Measurements from ENCODE around the gene ZFHX3. TPM values are rescaled to one million over a fixed set of nuclear protein-coding genes. Genes with fewer than 3 reads are reported as not detected.
A peak's percentile ranks its signal among the peaks of the same experiment; 100 is the strongest.
"Not testable (repeated sequence)": the region's sequence is repeated elsewhere in the genome, so short reads cannot be mapped to it uniquely, and the experiment has no call there.

Gene ZFHX3, protein sequence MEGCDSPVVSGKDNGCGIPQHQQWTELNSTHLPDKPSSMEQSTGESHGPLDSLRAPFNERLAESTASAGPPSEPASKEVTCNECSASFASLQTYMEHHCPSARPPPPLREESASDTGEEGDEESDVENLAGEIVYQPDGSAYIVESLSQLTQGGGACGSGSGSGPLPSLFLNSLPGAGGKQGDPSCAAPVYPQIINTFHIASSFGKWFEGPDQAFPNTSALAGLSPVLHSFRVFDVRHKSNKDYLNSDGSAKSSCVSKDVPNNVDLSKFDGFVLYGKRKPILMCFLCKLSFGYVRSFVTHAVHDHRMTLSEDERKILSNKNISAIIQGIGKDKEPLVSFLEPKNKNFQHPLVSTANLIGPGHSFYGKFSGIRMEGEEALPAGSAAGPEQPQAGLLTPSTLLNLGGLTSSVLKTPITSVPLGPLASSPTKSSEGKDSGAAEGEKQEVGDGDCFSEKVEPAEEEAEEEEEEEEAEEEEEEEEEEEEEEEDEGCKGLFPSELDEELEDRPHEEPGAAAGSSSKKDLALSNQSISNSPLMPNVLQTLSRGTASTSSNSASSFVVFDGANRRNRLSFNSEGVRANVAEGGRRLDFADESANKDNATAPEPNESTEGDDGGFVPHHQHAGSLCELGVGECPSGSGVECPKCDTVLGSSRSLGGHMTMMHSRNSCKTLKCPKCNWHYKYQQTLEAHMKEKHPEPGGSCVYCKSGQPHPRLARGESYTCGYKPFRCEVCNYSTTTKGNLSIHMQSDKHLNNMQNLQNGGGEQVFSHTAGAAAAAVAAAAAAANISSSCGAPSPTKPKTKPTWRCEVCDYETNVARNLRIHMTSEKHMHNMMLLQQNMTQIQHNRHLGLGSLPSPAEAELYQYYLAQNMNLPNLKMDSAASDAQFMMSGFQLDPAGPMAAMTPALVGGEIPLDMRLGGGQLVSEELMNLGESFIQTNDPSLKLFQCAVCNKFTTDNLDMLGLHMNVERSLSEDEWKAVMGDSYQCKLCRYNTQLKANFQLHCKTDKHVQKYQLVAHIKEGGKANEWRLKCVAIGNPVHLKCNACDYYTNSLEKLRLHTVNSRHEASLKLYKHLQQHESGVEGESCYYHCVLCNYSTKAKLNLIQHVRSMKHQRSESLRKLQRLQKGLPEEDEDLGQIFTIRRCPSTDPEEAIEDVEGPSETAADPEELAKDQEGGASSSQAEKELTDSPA (N-terminal part only)
- total RNA-seq: 2.6 TPM

DNA sequence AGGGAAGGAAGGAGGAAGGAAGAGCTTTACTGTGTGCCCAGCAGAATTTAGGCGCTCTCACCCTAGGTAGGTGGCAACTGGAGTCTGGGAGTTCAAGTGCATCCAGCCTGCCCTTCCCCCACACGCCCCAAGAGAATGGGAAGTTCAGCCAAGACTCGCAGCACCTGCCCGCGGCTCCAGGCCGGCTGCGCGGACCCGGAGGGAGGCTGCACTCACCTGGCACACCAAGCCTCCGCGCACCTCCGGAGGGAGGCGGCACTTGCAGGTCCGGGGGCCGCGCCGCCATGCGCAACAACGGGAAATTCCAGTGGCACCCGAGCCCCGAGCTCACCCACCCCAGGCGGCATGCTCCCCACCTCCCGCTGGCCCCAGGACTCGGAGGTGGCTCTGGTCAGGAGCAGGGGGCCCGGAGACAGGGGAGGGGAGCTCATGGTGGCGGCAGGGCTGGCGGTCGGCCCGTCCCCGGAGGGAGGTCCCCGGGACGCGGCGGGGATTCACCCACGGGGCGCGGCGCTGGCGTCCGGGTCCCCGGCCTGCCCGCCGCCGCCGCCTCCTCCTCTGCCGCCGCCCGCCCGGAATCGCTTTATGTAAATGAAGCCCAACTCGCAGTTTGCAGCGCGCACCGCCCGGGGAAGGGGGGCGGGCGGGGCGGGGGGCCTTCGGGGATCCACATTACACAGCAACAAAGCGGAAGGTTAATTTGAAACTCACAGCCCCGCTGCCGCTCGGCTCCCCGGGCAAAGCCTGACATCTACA is at the start of gene ZFHX3:
TSS of gene ZFHX3 (minus strand) at position 593 of the 756 bp plus-strand sequence. CDS start 87,983 bp downstream, outside the sequence.
- Histone ChIP-seq H3K9me3 (ENCODE audit: low read depth, low read length) (no peaks in the 10 kb centered on the region), H3K4me1 (ENCODE audit: insufficient read depth, low read length) (peaks cover 17% of the 10 kb centered on the region), H3K27me3 (ENCODE audit: insufficient read depth, low read length) (peaks cover 3% of the 10 kb centered on the region), H3K4me3 (ENCODE audit: low read length) (peak within 1 kb of the TSS; percentile 41)

DNA sequence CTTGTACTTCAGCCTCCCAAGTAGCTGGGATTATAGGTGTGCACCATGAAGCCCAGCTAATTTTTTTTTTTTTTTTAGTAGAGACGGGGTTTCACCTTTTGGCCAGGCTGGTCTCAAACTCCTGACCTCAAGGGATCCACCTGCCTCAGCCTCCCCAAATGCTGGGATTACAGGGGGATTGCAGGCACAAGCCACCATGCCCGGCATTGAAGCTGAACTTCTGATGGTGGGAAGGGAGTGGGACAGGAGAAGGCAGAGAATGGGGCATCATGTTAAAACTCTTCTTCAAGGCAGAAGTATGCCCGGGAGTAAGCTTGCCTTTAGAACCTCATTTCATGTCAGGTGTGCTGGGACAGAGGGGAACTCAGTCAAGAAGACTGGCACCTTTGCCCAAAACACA is 48.6 kb upstream of the ZFHX3 start:
- Histone ChIP-seq H3K9me3 (ENCODE audit: low read depth, low read length) (no peaks in the 10 kb centered on the region), H3K4me3 (ENCODE audit: low read length) (no peak overlapping the region), H3K4me1 (ENCODE audit: insufficient read depth, low read length) (no peaks in the 10 kb centered on the region), H3K27me3 (ENCODE audit: insufficient read depth, low read length) (no peaks in the 10 kb centered on the region)

DNA sequence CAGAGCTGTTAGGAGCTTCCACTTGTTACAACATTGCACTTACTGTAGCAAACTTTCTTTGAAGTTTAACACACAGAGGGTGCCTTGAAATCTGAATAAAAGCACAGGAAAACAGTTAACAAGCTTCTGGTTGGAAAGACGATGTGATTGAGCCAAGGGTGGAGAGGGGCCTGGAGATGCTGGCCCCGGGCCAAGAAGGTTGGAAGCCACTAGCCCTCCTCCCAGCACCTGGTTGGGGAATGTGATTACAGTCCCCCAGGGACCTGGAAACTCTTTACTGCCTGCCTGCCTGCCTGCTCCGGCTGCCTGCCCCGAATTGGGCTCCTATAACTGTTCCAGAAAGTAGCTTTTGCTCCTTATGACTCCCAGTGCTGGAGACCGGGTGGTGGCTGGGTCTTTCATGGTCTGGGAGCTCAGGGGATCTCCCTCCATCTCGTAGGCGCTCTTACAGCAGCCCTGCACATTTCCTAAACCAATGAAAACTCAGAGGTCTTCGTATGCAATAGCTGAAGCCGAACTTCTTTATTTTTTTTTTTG is 48.0 kb upstream of the ZFHX3 start:
- Histone ChIP-seq H3K9me3 (ENCODE audit: low read depth, low read length) (no peaks in the 10 kb centered on the region), H3K27me3 (ENCODE audit: insufficient read depth, low read length) (no peaks in the 10 kb centered on the region), H3K4me1 (ENCODE audit: insufficient read depth, low read length) (no peaks in the 10 kb centered on the region), H3K4me3 (ENCODE audit: low read length) (no peak overlapping the region)

DNA sequence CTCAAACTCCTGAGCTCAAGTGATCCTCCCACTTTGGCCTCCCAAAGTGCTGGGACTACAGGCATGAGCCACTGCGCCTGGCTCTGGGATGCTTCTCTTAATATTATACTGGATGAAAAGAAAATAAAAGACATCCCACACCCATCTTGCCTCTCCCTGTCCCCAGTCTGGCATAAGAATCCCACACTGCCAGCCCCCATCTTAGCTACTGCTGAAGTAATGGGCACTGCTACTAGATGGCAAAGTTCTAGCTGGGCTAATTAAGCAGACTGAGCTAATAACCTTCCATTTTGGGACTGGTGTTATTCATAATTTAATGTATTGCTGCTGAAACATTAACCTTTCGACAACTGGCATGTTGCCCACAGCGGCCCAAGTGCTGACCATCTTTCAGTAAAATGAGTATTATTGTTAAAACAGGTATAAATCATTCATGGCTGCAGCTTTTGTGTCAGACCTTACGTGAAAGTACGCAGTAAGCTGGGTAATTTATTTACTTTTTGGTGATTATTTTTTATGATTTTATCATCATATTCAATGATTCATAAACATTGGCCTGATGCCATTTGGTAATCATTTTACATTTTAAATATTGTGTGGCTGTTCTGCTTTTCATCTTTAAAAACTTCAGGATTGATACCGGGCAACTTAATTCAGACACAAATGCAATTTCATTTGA is 47.4 kb upstream of the ZFHX3 start:
- Histone ChIP-seq H3K9me3 (ENCODE audit: low read depth, low read length) (no peaks in the 10 kb centered on the region), H3K4me1 (ENCODE audit: insufficient read depth, low read length) (no peaks in the 10 kb centered on the region), H3K27me3 (ENCODE audit: insufficient read depth, low read length) (no peaks in the 10 kb centered on the region), H3K4me3 (ENCODE audit: low read length) (no peak overlapping the region)

DNA sequence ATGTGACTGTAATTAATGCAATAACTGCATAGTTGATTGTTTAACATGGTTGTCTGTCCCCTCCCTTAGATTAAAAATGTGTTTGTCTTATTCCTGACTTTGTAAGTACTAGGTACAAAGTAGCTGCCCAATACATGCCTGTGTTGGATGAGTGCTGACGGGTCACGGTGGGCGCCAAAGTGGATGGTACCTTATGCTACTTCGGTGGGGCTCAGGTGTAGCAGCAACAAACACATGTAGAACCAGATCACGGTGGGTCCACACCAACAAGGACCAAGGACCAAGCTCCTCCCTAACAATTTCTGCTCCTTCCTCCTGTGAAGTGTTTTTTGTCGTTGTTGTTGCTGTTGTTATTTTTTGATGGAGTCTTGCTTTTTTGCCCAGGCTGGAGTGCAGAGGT is 46.4 kb upstream of the ZFHX3 start:
- no peaks in the 10 kb centered on the region for H3K9me3 ChIP-seq (ENCODE audit: low read depth, low read length)

DNA sequence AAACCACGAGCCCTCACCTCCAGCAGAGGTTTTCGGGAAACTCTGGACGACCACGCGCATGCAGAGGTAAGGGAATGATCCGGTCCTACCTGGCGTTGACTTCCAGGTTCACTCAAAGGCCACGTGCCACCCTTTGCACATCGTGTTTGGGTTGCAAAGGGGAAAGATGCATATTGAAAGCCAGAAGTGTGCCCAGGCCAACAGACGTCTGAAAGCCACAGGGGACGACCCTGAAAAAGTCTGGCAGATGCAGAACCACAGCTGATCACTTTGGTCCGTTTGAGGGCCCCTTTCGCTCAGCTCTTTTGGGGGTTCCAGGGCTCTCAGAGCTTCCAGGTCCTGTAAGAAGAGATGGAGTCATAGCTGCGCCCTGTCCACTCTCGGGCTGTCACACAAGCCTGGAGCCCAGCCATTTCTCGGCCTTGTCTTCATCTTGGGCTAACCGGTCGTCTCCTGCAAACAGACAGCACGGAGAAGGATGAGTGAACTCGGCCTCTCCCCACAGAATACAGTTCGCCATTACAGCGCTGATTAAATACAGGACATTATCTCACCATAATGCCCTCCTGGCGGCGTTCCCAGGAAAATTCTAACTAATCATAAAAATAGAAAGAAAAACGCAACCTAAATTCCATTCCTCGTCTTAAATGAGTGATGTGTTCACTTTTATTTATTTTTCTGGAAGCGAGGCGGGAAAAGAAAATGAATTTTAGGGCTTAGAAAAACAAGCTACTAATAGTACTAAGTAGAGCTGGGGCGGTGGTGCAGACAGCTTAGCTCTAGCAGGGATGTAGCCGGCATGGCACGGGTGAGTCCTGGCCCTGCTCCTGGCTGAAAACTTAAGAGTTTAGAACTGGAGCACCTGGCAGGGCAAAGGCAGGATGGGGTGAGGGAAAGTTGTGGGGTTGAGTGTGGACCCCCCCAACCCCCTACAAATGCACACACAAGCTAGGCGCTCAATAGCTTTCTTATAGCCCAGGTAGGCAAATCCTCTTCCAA is 45.5 kb upstream of the ZFHX3 start:
- no peaks in the 10 kb centered on the region for H3K9me3 ChIP-seq (ENCODE audit: low read depth, low read length)
- H3K27me3 ChIP-seq (ENCODE audit: insufficient read depth, low read length): no peaks in the 10 kb centered on the region
- no peak overlapping the region for H3K4me3 ChIP-seq (ENCODE audit: low read length)
- H3K4me1 ChIP-seq (ENCODE audit: insufficient read depth, low read length): no peaks in the 10 kb centered on the region

More for the DNA sequence above, 46.4 kb upstream of the ZFHX3 start:
- Histone ChIP-seq H3K4me1 (ENCODE audit: insufficient read depth, low read length) (no peaks in the 10 kb centered on the region), H3K4me3 (ENCODE audit: low read length) (no peak overlapping the region), H3K27me3 (ENCODE audit: insufficient read depth, low read length) (no peaks in the 10 kb centered on the region)

DNA sequence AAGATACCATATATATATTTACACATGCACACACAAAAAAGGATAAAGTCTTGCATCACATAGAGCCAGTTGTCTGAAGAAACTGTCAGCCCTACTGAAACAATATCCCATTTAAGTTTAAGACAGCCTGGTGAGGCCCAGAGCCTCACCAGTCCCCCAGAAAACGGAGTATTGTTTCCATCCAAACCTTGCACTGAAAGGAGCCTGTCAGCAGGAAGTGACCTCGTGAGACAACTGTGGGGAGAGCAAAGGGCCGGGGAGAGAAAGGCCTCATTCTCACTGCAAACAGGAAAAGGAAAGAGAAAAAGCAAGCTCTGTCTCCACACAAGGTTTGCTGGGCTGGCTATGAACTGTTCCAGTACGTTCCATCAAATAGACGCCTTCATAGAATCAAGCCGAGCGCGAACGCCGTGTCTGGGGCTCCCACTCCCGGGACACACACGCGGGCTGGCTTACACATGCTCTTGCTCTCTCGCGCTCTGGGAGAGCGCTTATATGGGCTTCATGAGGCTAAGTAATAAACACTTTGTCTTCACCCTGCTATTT is 44.4 kb upstream of the ZFHX3 start:
- Histone ChIP-seq H3K9me3 (ENCODE audit: low read depth, low read length) (no peaks in the 10 kb centered on the region), H3K4me3 (ENCODE audit: low read length) (no peak overlapping the region), H3K4me1 (ENCODE audit: insufficient read depth, low read length) (peaks cover under 1% of the 10 kb centered on the region), H3K27me3 (ENCODE audit: insufficient read depth, low read length) (no peaks in the 10 kb centered on the region)

DNA sequence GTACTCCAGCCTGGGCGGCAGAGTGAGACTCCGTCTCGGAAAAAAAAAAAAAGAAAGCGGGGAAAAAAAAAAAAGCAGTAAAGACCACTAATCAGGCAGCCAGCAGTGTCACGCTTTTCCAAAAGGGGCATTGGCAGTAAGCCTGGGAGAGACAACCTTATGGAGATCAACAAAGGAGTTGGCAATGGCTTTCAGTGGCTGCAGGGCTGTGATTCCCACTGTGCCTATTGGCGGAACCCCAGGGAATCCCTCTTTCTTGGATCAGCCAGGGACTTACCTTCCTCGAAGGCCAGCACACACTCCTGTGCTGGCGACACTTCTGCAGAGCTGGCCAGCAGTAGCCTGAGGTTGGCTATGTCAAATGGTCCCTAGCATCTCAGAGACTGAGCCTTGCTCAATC is 43.2 kb upstream of the ZFHX3 start:
- Histone ChIP-seq H3K27me3 (ENCODE audit: insufficient read depth, low read length) (no peaks in the 10 kb centered on the region), H3K9me3 (ENCODE audit: low read depth, low read length) (no peaks in the 10 kb centered on the region), H3K4me1 (ENCODE audit: insufficient read depth, low read length) (peaks cover 10% of the 10 kb centered on the region), H3K4me3 (ENCODE audit: low read length) (no peak overlapping the region)

DNA sequence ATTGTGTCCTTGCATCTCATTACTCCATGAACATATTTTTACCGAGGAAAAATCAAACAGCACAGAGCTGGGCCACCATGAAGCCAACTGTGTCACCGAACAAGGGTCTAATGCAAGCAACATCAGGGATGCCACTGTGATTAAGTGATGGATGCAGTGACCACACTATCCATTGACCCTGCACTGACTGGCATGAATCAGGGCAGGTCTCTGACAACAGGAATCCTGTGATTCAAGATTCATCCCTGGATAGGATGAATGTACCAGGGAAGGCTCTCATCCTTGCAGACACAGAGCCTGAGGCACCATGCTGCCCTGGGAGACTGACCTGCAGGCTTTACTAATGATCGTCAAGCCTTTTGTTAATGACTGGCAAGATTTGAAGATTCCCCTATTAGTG is 41.5 kb upstream of the ZFHX3 start:
- H3K27me3 ChIP-seq (ENCODE audit: insufficient read depth, low read length): no peaks in the 10 kb centered on the region
- peaks cover 18% of the 10 kb centered on the region for H3K4me1 ChIP-seq (ENCODE audit: insufficient read depth, low read length)
- no peak overlapping the region for H3K4me3 ChIP-seq (ENCODE audit: low read length)
- no peaks in the 10 kb centered on the region for H3K9me3 ChIP-seq (ENCODE audit: low read depth, low read length)

DNA sequence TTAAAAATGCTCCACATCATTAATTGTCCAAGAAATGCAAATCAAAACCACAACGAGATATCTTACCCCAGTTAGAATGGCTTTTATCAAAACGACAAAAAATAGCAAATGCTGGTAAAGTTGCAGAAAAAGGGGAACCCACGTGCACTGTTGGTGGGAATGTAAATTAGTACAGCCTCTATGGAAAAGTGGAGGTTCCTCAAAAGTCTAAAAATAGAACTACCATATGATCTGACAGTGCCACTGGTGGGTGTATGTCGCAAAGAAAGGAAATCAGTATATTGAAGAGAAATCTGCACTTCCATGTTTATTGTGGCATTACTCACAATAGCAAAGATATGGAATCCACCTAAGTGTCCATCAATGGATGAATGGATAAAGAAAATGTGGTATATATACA is 38.2 kb upstream of the ZFHX3 start:
- H3K4me3 ChIP-seq (ENCODE audit: low read length): no peak overlapping the region
- H3K27me3 ChIP-seq (ENCODE audit: insufficient read depth, low read length): no peaks in the 10 kb centered on the region

DNA sequence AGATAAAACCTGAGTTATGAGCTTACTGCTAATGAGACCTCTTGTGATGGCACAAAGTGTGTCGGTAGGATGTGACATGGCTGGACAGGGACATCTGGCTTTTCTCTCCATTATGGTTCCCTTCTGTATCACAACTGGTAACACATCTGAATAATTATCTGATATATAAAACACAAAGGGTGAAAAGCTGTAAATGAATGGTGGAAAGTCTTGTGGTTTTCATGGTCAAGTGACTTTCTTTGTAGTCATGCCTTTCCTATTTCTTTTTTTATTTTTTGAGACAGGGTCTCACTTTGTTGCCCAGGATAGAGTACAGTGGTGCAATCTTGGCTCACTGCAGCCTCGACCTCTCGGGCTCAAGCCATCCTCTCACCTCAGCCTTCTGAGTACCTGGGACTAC is 35.3 kb upstream of the ZFHX3 start:
- peaks cover 30% of the 10 kb centered on the region for H3K4me1 ChIP-seq (ENCODE audit: insufficient read depth, low read length)
- H3K4me3 ChIP-seq (ENCODE audit: low read length): no peak overlapping the region
- H3K9me3 ChIP-seq (ENCODE audit: low read depth, low read length): no peaks in the 10 kb centered on the region
- no peaks in the 10 kb centered on the region for H3K27me3 ChIP-seq (ENCODE audit: insufficient read depth, low read length)

More for the DNA sequence above, 38.2 kb upstream of the ZFHX3 start:
- peaks cover 26% of the 10 kb centered on the region for H3K4me1 ChIP-seq (ENCODE audit: insufficient read depth, low read length)
- no peaks in the 10 kb centered on the region for H3K9me3 ChIP-seq (ENCODE audit: low read depth, low read length)

DNA sequence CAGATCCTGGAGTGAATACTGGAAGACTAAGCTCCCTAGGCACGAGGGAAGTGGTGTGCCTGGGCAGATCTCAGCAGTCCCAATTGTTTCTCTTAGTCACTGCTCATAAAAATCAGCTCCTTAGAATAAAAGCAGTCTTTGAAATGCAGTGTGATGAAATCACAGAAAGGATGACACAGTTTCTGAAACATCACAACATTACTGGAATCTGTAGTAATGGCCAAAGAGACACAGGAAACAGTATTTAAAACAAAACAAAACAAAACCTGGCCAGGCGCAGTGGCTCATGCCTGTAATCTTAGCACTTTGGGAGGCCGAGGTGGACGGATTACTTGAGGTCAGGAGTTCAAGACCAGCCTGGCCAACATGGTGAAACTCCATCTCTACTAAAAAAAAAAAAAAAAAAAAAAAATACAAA is 34.7 kb upstream of the ZFHX3 start:
- peaks cover 30% of the 10 kb centered on the region for H3K4me1 ChIP-seq (ENCODE audit: insufficient read depth, low read length)

DNA sequence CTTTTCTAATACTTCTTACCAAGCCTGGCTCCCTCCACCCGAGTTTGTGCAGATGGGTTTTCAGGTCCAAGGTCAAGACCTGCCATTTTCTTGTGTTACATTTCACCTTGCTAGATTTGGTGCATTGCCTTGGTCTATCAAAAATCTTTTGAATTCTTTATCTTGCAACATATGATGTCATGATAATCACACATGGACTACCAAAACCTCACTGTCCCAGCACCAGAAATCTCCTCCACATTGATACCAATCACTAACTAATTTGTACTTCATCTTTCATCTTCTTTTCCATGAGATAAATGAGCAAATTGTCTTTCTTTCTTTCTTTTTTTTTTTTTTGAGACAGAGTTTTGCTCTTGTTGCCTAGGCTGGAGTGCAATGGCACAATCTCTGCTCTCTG is 33.0 kb upstream of the ZFHX3 start:
- no peaks in the 10 kb centered on the region for H3K9me3 ChIP-seq (ENCODE audit: low read depth, low read length)
- peaks cover 20% of the 10 kb centered on the region for H3K4me1 ChIP-seq (ENCODE audit: insufficient read depth, low read length)
- H3K4me3 ChIP-seq (ENCODE audit: low read length): no peak overlapping the region
- no peaks in the 10 kb centered on the region for H3K27me3 ChIP-seq (ENCODE audit: insufficient read depth, low read length)

More for the DNA sequence above, 34.7 kb upstream of the ZFHX3 start:
- H3K4me3 ChIP-seq (ENCODE audit: low read length); H3K9me3 ChIP-seq (ENCODE audit: low read depth, low read length); H3K27me3 ChIP-seq (ENCODE audit: insufficient read depth, low read length): not testable (repeated sequence)
